ENCODE results near the gene EEIG1. TPM values are rescaled to one million over a fixed set of nuclear protein-coding genes. Genes with fewer than 3 reads are reported as not detected.

The EEIG1 gene
- total and polyA plus RNA-seq, 8 donors: 25.4 to 85.4 (median 62.1) TPM

DNA sequence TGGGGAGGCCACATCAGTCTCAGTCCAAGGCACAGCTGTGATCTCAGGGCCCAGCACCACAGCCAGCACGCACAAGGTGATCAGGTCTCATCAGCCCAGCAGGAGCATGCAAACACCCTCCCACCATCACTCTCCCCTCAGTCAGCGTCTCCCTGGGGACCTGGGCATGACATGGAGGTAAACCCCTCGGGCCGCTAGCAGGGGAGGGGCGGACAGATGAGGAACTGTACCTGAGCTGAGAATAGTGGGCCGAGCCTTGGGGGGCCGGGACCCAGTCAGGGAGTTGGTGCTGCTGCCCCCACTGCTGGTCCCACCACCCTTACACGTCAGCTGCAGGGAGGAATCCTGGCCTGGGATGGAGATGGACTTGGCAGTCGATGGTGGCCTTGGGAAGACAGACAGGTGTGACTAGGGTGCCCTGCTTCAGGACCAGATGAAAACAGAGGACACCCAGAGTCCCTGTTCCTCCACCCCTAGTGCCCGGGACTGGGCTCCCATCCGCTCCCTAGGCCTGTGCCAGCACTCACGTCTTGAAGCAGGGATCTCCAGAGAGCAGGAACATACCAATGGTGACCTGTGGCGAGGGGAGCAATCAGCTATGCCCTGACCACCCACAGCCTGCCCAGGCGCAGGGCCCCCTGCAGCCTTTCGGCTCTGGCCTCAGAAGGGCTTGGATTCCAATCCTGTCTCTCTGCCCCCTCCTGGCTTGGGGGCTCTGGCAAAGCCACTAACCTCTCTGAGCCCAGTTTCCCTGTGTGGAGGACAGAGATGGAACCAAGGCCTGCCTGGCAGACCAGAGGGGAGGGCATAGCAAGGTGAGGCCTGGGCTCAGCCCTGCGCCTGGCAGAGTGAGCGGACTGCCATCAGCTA lies 32.7 kb downstream of the EEIG1 start:
- H3K36me3 ChIP-seq: peaks cover 3 to 23% (median 9%) of the 10 kb centered on the region in 3 donors
- H3K9me3 ChIP-seq: no peaks in the 10 kb centered on the region
- intact Hi-C loops (cut with DNase I): no loop called here
- H3K4me3 ChIP-seq: no peak overlapping the region
- DNase-seq: peak in 2 of 6 donors; percentile 36 to 69
- H3K27me3 ChIP-seq: no peaks in the 10 kb centered on the region
- FAIRE-seq: no peak
- H3K4me1 ChIP-seq: peaks cover 15 to 29% (median 24%) of the 10 kb centered on the region in 3 donors
- no peak for ATAC-seq
- H3K27ac ChIP-seq: no peak overlapping the region
- 73 to 76% methylated on average over 17 of the region's 17 CpGs for whole genome bisulfite sequencing, 2 donors
- TF ChIP-seq, protein P1, sequence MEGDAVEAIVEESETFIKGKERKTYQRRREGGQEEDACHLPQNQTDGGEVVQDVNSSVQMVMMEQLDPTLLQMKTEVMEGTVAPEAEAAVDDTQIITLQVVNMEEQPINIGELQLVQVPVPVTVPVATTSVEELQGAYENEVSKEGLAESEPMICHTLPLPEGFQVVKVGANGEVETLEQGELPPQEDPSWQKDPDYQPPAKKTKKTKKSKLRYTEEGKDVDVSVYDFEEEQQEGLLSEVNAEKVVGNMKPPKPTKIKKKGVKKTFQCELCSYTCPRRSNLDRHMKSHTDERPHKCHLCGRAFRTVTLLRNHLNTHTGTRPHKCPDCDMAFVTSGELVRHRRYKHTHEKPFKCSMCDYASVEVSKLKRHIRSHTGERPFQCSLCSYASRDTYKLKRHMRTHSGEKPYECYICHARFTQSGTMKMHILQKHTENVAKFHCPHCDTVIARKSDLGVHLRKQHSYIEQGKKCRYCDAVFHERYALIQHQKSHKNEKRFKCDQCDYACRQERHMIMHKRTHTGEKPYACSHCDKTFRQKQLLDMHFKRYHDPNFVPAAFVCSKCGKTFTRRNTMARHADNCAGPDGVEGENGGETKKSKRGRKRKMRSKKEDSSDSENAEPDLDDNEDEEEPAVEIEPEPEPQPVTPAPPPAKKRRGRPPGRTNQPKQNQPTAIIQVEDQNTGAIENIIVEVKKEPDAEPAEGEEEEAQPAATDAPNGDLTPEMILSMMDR (IDR thresholded peaks at IDR 0.05): no peak

DNA sequence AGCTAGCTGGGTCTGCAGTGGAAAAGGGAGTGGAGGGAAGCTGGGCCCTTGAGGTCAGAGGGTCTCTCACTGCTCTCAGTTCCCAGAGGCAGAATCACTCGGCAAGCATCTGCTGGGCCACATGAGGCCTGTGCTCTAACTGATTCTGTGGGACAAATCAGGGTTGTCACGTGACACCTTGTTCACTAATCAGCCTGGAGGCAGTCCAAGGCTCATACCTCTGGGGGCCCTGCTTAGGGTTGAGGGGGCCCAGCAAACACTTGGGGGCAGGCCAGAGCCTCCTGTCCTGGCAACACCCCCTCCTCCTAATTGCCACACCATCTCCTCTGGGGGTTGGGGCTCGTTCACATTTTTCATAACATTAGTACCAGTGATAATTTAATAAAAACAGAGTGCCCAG lies 34.1 kb downstream of the EEIG1 start:
- no peak for ATAC-seq
- peaks cover 3 to 36% (median 13%) of the 10 kb centered on the region in 3 donors for H3K36me3 ChIP-seq
- H3K27me3 ChIP-seq: no peaks in the 10 kb centered on the region
- peaks cover 15 to 21% (median 20%) of the 10 kb centered on the region in 3 donors for H3K4me1 ChIP-seq
- H3K27ac ChIP-seq: no peak overlapping the region
- FAIRE-seq: no peak
- WGBS, 2 donors: 56 to 71% methylated on average over 3 of the region's 3 CpGs
- no peak overlapping the region for H3K4me3 ChIP-seq
- intact Hi-C loops (cut with DNase I): no loop called here
- H3K9me3 ChIP-seq: no peaks in the 10 kb centered on the region
- TF ChIP-seq, protein P1 (IDR thresholded peaks at IDR 0.05): no peak
- DNase-seq: peak in 2 of 6 donors; percentile 23 to 34

DNA sequence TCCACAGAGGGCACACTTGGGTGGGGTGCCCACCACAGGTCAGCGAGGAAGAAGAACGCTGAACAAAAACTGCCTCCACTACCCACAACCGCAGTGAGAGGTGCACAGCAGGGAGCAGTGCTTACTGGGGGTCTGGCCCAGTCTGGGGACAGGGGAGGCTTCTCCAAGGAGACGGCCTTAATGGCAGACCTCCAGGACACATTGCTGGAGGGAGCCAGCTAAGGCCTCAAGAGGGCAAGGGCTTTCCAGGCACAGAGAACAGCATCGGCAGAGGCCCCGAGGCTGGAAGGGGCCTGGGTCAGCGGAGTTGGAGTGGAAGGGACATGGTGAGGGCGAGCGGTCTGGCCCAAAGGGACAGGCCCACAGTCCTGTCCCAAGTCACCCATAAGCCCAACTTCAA lies 34.8 kb downstream of the EEIG1 start:
- peaks cover 3 to 36% (median 13%) of the 10 kb centered on the region in 3 donors for H3K36me3 ChIP-seq
- peak in 2 of 6 donors; percentile 32 to 53 for DNase-seq
- H3K9me3 ChIP-seq: no peaks in the 10 kb centered on the region
- 88 to 93% methylated on average over 9 of the region's 9 CpGs for WGBS, 2 donors
- ATAC-seq: no peak
- TF ChIP-seq, protein P1 (IDR thresholded peaks at IDR 0.05): no peak
- H3K4me1 ChIP-seq: peaks cover 11 to 15% (median 14%) of the 10 kb centered on the region in 3 donors
- H3K4me3 ChIP-seq: no peak overlapping the region
- intact Hi-C loops (cut with DNase I): no loop called here
- H3K27ac ChIP-seq: no peak overlapping the region
- H3K27me3 ChIP-seq: no peaks in the 10 kb centered on the region
- no peak for FAIRE-seq

DNA sequence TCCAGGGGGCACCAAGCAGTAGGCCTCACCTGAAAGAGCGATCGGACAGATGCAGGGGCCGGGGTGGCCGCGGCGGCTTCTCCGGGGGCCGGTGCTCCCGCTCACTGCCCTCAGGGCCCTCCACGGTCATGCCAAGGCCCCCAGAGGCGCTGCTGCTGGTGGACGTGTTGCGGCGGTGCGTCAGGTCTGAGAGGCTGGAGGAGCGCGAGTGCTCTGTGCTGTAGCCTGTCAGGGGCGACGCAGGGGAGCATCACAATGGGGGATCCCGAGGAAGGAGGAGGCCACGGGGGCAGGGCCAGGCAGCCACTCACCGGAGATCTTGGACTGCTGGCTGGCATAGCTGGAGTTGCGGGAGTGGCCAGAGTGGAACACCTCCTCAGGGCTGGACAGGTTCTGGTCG lies 35.5 kb downstream of the EEIG1 start:
- ATAC-seq (no peak), DNase-seq (peak in 2 of 6 donors; percentile 40 to 77), FAIRE-seq (no peak)
- H3K27ac ChIP-seq: no peak overlapping the region
- H3K4me1 ChIP-seq: peaks cover 5 to 9% (median 8%) of the 10 kb centered on the region in 3 donors
- H3K4me3 ChIP-seq: no peak overlapping the region
- H3K36me3 ChIP-seq: peaks cover 3 to 36% (median 13%) of the 10 kb centered on the region in 3 donors
- H3K27me3 ChIP-seq: no peaks in the 10 kb centered on the region
- H3K9me3 ChIP-seq: no peaks in the 10 kb centered on the region
- WGBS, 2 donors: 93 to 95% methylated on average over 24 of the region's 24 CpGs
- TF ChIP-seq, protein P1 (IDR thresholded peaks at IDR 0.05): no peak
- intact Hi-C loops (cut with DNase I): no loop called here

Measured in pancreas (tissue), 10 donors.